Body of pancreas (tissue), 4 donors: Measurements from ENCODE around the gene VANGL1.
A peak's percentile ranks its signal among the peaks of the same experiment; 100 is the strongest.

ENCODE experiments used
- POLR2A ChIP-seq, 3 donors: fragments of 450-650 bp; IDR thresholded peaks; one replicate each; pipeline ENCODE4 v1.6.1; 2016; ENCODE audit warnings: antibody characterized with exemption in 3 of 3, mild to moderate bottlenecking in 2 of 3
- TF ChIP-seq, protein P1 (sequence below), 7 experiments: fragments of 450-650 bp in 4 of 7; fragments of 200-600 bp in 3 of 7; sonication (generic) in 3 of 7; IDR thresholded peaks; one replicate each; pipeline ENCODE4 v1.5.1; 2016 to 2019; ENCODE audit warnings: antibody characterized with exemption in 7 of 7

DNA sequence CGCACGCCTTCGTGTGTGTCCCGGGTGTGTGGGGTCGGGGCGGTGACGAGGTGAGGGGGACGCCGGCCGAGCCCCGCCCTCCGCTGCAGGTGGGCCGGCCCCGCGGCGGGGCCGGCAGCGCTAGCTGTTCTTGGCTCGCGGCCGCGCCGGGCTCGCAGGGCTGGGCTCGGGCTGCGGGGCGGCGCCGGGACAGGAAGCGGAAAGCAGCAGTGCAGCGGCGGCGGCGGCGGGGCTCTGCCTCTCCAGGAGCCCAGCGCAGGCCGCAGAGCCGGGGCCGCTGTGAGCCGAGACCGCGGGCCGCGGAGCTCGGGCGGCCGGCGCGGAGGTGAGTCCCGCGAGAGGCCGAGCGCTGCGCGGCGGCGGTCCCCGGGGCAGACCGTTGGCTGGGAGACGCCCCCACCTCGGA, at the start of gene VANGL1:
- TF ChIP-seq, protein P1, sequence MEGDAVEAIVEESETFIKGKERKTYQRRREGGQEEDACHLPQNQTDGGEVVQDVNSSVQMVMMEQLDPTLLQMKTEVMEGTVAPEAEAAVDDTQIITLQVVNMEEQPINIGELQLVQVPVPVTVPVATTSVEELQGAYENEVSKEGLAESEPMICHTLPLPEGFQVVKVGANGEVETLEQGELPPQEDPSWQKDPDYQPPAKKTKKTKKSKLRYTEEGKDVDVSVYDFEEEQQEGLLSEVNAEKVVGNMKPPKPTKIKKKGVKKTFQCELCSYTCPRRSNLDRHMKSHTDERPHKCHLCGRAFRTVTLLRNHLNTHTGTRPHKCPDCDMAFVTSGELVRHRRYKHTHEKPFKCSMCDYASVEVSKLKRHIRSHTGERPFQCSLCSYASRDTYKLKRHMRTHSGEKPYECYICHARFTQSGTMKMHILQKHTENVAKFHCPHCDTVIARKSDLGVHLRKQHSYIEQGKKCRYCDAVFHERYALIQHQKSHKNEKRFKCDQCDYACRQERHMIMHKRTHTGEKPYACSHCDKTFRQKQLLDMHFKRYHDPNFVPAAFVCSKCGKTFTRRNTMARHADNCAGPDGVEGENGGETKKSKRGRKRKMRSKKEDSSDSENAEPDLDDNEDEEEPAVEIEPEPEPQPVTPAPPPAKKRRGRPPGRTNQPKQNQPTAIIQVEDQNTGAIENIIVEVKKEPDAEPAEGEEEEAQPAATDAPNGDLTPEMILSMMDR (IDR thresholded peaks at IDR 0.05): no peak
- peak in 2 of 3 donors; percentile 8 to 20 for TF ChIP-seq POLR2A (IDR thresholded peaks at IDR 0.05)
